Endothelial cell of umbilical vein (primary cell): ENCODE measurements around the gene SIGLEC9. TPM values are rescaled to one million over a fixed set of nuclear protein-coding genes. Genes with fewer than 3 reads are reported as not detected.

Experiments
- BruUV-seq: library from RNA; stranded (reverse); fragments of 400-500 nt; replicated peaks from 2 replicates; lab custom pipeline; 2021; lab: Mats Ljungman, UMichigan
- CTCF ChIA-PET: fragments of 300-600, 350-600 bp; sonication (Branson Sonifier 250); formaldehyde crosslinking; loops from one replicate; lab custom pipeline; 2021; ENCODE audit warnings: antibody characterized with exemption, inconsistent platforms; lab: Charles Lee
- POLR2A ChIA-PET: fragments of 300-600, 350-600 bp; sonication (Branson Sonifier 250); formaldehyde crosslinking; loops from one replicate; lab custom pipeline; 2021; ENCODE audit warnings: antibody characterized with exemption, inconsistent platforms; lab: Charles Lee
- DNase-seq: peaks from one replicate; pipeline ENCODE4 v3.0.0-alpha.2; 2011; ENCODE audit warnings: low read depth, low spot score
- FAIRE-seq: peaks from 2 replicates; lab custom pipeline; 2011; peaks lifted over from hg19 to GRCh38; lab: Jason Lieb, UNC
- H2AFZ ChIP-seq: 2 replicates; pipeline ENCODE4 v1.6.0; 2012; ENCODE audit warnings: low read depth, low read length, control low read depth, inconsistent platforms
- H3K27ac ChIP-seq: 2 replicates; pipeline ENCODE4 v1.5.1; 2011; ENCODE audit warnings: low read depth, mild to moderate bottlenecking, control low read depth, low read length, moderate library complexity; ENCODE audit not compliant: insufficient read depth
- H3K27me3 ChIP-seq, 2 experiments: 2 replicates each; pipeline versions ENCODE4 v1.6.0 to v1.6.1; 2011; ENCODE audit warnings: low read length in 2 of 2, mixed read lengths in 1 of 2; ENCODE audit not compliant: control insufficient read depth in 2 of 2, insufficient read depth in 2 of 2
- H3K36me3 ChIP-seq, 2 experiments: 2 replicates in 1 of 2; 3 replicates in 1 of 2; pipeline ENCODE4 v1.5.1; 2011; ENCODE audit warnings: low read length in 2 of 2, mild to moderate bottlenecking in 1 of 2, moderate library complexity in 1 of 2; ENCODE audit not compliant: control insufficient read depth in 2 of 2, insufficient read depth in 2 of 2; ENCODE audit errors: extremely low read depth in 1 of 2
- H3K4me1 ChIP-seq: 3 replicates; pipeline ENCODE4 v1.5.1; 2011; ENCODE audit warnings: mild to moderate bottlenecking, low read length; ENCODE audit not compliant: control insufficient read depth, insufficient read depth; ENCODE audit errors: extremely low read depth
- H3K4me2 ChIP-seq: 2 replicates; pipeline ENCODE4 v1.6.1; 2011; ENCODE audit warnings: low read length, control low read depth, mixed read lengths; ENCODE audit not compliant: insufficient read depth
- H3K4me3 ChIP-seq, 3 experiments: fragments of 200-600 bp in 1 of 3; sonication (generic), shearing (Covaris generic) in 1 of 3; replicated peaks in 1 of 3; 2 replicates each; pipeline ENCODE4 v1.5.1; 2011 to 2016; ENCODE audit warnings: control low read depth in 3 of 3, low read length in 3 of 3, mild to moderate bottlenecking in 2 of 3, inconsistent platforms in 1 of 3, low read depth in 1 of 3, moderate library complexity in 1 of 3; ENCODE audit not compliant: insufficient read depth in 1 of 3
- H3K79me2 ChIP-seq: 2 replicates; pipeline ENCODE4 v1.6.0; 2012; ENCODE audit warnings: low read length, inconsistent platforms; ENCODE audit not compliant: control insufficient read depth, insufficient read depth
- H3K9ac ChIP-seq: replicated peaks from 2 replicates; pipeline ENCODE3; 2011; ENCODE audit warnings: low read length, control low read depth; ENCODE audit not compliant: insufficient read depth; ENCODE audit errors: extremely low read depth
- H3K9me1 ChIP-seq: replicated peaks from 3 replicates; pipeline ENCODE4 v1.6.0; 2011; ENCODE audit warnings: mild to moderate bottlenecking, low read length; ENCODE audit not compliant: control insufficient read depth, insufficient read depth; ENCODE audit errors: extremely low read depth
- H3K9me3 ChIP-seq: replicated peaks from 2 replicates; pipeline ENCODE4 v1.5.1; 2012; ENCODE audit warnings: low read length, inconsistent platforms; ENCODE audit not compliant: control insufficient read depth, insufficient read depth
- H4K20me1 ChIP-seq: replicated peaks from 2 replicates; pipeline ENCODE3; 2011; ENCODE audit warnings: mild to moderate bottlenecking, low read length; ENCODE audit not compliant: control insufficient read depth, insufficient read depth; ENCODE audit errors: extremely low read depth
- EZH2 ChIP-seq: IDR thresholded peaks from 2 replicates; pipeline ENCODE4 v1.6.1; 2012; ENCODE audit warnings: borderline replicate concordance, low read depth, mild to moderate bottlenecking, moderate library complexity, low read length, inconsistent platforms; ENCODE audit not compliant: severe bottlenecking
- FOS ChIP-seq: IDR thresholded peaks from 2 replicates; pipeline ENCODE4 v1.6.1; 2011; ENCODE audit warnings: mild to moderate bottlenecking, low read length, moderate library complexity, borderline replicate concordance; ENCODE audit not compliant: insufficient read depth
- GATA2 ChIP-seq: IDR thresholded peaks from 2 replicates; pipeline ENCODE4 v1.7.0; 2011; ENCODE audit warnings: low read depth, mild to moderate bottlenecking, moderate library complexity, mixed read lengths, low read length; ENCODE audit not compliant: insufficient read length, insufficient read depth
- JUN ChIP-seq: IDR thresholded peaks from 2 replicates; pipeline ENCODE4 v1.6.1; 2011; ENCODE audit warnings: borderline replicate concordance, low read depth; ENCODE audit not compliant: insufficient read length, insufficient read depth
- MYC ChIP-seq: IDR thresholded peaks from one replicate; pipeline ENCODE4 v1.6.1; 2011; ENCODE audit warnings: mild to moderate bottlenecking, low read depth, low read length
- POLR2A ChIP-seq: IDR thresholded peaks from 2 replicates; pipeline ENCODE4 v1.6.1; 2012; ENCODE audit warnings: low read depth, mild to moderate bottlenecking, control low read depth, low read length
- POLR2AphosphoS5 ChIP-seq: IDR thresholded peaks from 2 replicates; pipeline ENCODE4 v1.6.1; 2012; ENCODE audit warnings: low read depth, mild to moderate bottlenecking, control low read depth, low read length, moderate library complexity; ENCODE audit not compliant: insufficient read depth
- dilution Hi-C: fragments of 300-500 bp; cut with MboI; formaldehyde crosslinking; loops from one replicate; pipeline ENCODE4 v1.15.0; 2019; ENCODE audit warnings: low sequenced_read_pairs; ENCODE audit not compliant: extremely low pct_ligation_motif_present
- intact Hi-C: fragments of 100-400 bp; cut with micrococcal nuclease; formaldehyde crosslinking; loops from one replicate; pipeline ENCODE4 v1.10.0; 2022
- polyA plus RNA-seq, 4 experiments: library from polyadenylated mRNA; depleted of rRNA in 3 of 4; stranded (reverse) in 3 of 4; unstranded in 1 of 4; fragments of >200 nt; gene quantifications; 2 replicates each; pipeline versions ENCODE4 v1.2.1 to v1.2.3, GENCODE V29; 2011 to 2012; ENCODE audit warnings: missing spikeins in 1 of 4
- total RNA-seq: library from RNA; stranded (reverse); gene quantifications from 2 replicates; pipeline ENCODE4 v1.2.3, GENCODE V29; 2021
- TF ChIP-seq, protein P1 (sequence below), 2 donors: IDR thresholded peaks; 1 replicate in 1 of 2; 2 replicates in 1 of 2; pipeline ENCODE4 v1.5.1; 2011; ENCODE audit warnings: low read length in 2 of 2, mild to moderate bottlenecking in 2 of 2, moderate library complexity in 2 of 2, control low read depth in 1 of 2, inconsistent platforms in 1 of 2, low read depth in 1 of 2; ENCODE audit not compliant: insufficient read depth in 1 of 2; ENCODE audit errors: extremely low read depth in 1 of 2
- TF ChIP-seq, protein P2 (sequence below): IDR thresholded peaks from 2 replicates; pipeline ENCODE4 v1.6.1; 2011; ENCODE audit not compliant: insufficient read depth, insufficient read length

SIGLEC9 gene
- total and polyA plus RNA-seq, 2 donors (not counting 3 experiments of a cell fraction or from before 2014, with no cell fraction given) = not detected

DNA sequence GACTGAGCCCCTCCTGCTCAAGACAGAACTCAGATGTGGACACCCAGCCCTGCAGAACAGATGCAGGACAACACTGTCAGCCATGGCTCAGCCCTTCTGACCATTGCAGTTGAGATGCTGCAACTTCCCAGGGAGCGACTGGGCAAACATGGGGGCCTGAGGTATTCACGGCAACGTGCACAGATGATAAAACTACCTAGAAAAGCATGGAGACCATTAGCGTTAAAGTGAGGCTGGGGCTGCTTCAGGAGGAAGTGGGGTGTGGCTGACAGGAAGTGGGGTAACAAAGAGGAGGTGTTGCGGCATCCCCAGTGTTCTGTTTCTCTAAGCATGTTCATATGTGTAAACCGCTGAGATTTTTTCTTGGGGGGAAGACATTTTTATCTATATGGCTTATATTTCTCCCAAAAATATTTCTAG is 1.3 kb upstream of the SIGLEC9 start:
- H3K9ac ChIP-seq = no peak overlapping the region
- H3K79me2 ChIP-seq = no peaks in the 10 kb centered on the region
- H3K9me1 ChIP-seq = no peaks in the 10 kb centered on the region
- intact Hi-C loops (no loop called here), dilution Hi-C loops (no loop called here)
- H2AFZ ChIP-seq = no peak overlapping the region
- H3K27ac ChIP-seq = no peak overlapping the region
- no peak for TF ChIP-seq POLR2A
- no peak for TF ChIP-seq JUN
- no peak for TF ChIP-seq MYC
- TF ChIP-seq, protein P1, sequence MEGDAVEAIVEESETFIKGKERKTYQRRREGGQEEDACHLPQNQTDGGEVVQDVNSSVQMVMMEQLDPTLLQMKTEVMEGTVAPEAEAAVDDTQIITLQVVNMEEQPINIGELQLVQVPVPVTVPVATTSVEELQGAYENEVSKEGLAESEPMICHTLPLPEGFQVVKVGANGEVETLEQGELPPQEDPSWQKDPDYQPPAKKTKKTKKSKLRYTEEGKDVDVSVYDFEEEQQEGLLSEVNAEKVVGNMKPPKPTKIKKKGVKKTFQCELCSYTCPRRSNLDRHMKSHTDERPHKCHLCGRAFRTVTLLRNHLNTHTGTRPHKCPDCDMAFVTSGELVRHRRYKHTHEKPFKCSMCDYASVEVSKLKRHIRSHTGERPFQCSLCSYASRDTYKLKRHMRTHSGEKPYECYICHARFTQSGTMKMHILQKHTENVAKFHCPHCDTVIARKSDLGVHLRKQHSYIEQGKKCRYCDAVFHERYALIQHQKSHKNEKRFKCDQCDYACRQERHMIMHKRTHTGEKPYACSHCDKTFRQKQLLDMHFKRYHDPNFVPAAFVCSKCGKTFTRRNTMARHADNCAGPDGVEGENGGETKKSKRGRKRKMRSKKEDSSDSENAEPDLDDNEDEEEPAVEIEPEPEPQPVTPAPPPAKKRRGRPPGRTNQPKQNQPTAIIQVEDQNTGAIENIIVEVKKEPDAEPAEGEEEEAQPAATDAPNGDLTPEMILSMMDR (IDR thresholded peaks at IDR 0.05; ENCODE audit: extremely low read depth in 1 of 2, insufficient read depth in 1 of 2, low read depth in 1 of 2, low read length in 2 of 2) = no peak
- TF ChIP-seq GATA2 = no peak
- no peak for TF ChIP-seq POLR2AphosphoS5
- TF ChIP-seq EZH2 = no peak
- TF ChIP-seq, protein P2, sequence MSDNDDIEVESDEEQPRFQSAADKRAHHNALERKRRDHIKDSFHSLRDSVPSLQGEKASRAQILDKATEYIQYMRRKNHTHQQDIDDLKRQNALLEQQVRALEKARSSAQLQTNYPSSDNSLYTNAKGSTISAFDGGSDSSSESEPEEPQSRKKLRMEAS = no peak
- no peak for TF ChIP-seq FOS
- FAIRE-seq = no peak
- H4K20me1 ChIP-seq = no peaks in the 10 kb centered on the region
- H3K4me1 ChIP-seq = peaks cover 4% of the 10 kb centered on the region
- H3K4me2 ChIP-seq = no peak overlapping the region
- POLR2A ChIA-PET = no interaction called here
- DNase-seq = no peak
- no peak overlapping the region for H3K4me3 ChIP-seq
- H3K27me3 ChIP-seq = no peaks in the 10 kb centered on the region
- H3K36me3 ChIP-seq = no peaks in the 10 kb centered on the region
- BruUV-seq = no TSS peak
- H3K9me3 ChIP-seq = no peaks in the 10 kb centered on the region
- CTCF ChIA-PET = no interaction called here
